Mesothelial cell of epicardium (in vitro differentiated cells): ENCODE measurements around the gene SLC30A10. TPM values are rescaled to one million over a fixed set of nuclear protein-coding genes. Genes with fewer than 3 reads are reported as not detected.

Experiments used
- DNase-seq, 2 experiments: peaks; one replicate each; pipeline ENCODE4 v3.0.0; 2021; ENCODE audit warnings: low spot score in 2 of 2; ENCODE audit not compliant: unreplicated experiment in 2 of 2
- H3K27ac Mint-ChIP-seq: 2 replicates; pipeline ENCODE4 v1.8.0; 2021; ENCODE audit warnings: mixed read lengths
- H3K27me3 Mint-ChIP-seq: 2 replicates; pipeline ENCODE4 v1.8.0; 2021; ENCODE audit warnings: low read depth, mixed read lengths
- H3K36me3 Mint-ChIP-seq: 2 replicates; pipeline ENCODE4 v1.8.0; 2021; ENCODE audit warnings: mixed read lengths
- H3K4me1 Mint-ChIP-seq: 2 replicates; pipeline ENCODE4 v1.8.0; 2021; ENCODE audit warnings: mixed read lengths
- H3K4me3 Mint-ChIP-seq: 2 replicates; pipeline ENCODE4 v1.8.0; 2021; ENCODE audit warnings: mild to moderate bottlenecking, moderate library complexity, mixed read lengths
- H3K9me3 Mint-ChIP-seq: 2 replicates; pipeline ENCODE4 v1.8.0; 2021; ENCODE audit warnings: mixed read lengths
- CTCF ChIP-seq: fragments of 200-600 bp; sonication (generic); IDR thresholded peaks from one replicate; pipeline ENCODE4 v1.5.0; 2021; ENCODE audit warnings: antibody characterized with exemption; ENCODE audit not compliant: unreplicated experiment
- total RNA-seq: library from RNA; stranded (reverse); gene quantifications from 3 replicates; pipeline ENCODE4 v1.2.1, GENCODE V29; 2021

SLC30A10 gene
- total RNA-seq, 1 donor from 2014 or later = 1.1 TPM

DNA sequence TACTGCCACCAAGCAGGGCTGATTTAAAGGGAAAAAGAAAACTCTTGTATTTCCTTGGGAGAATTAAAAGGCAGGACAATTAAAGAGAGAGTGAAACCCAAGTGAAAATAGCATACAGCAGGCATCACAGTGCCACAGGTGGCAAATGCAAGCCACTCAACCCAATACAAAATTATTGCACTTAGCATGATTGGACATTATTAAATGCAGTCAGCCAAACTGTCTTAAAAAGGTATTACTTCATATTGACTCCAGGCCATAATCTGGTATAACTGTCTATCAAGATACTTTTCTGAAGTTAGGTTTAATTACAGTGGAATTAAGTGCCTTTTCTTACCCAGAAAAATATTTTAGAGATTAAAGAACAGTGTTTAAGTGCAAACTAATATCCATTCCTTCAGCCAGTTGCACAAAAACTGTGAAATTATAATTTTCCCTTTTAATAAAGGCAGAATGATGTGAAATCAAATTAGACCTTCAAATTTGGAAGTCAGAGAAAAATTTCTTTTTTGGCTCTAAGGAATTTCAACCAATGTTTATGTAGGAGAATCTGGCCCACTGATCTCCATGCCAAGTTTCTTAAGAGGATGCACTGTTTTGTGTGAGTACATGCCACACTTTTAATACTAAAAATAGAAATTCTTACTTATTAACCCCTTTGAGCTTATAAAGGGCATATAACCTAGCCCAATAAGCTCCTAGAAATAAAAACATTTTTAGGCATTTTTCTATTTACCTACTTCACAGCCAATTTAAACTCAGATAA lies 15.2 kb downstream of the SLC30A10 start:
- H3K4me3 Mint-ChIP-seq = no peak overlapping the region
- no peaks in the 10 kb centered on the region for H3K9me3 Mint-ChIP-seq
- H3K4me1 Mint-ChIP-seq = no peaks in the 10 kb centered on the region

GRCh38 chr1:219910716-219911115 lies 17.6 kb downstream of the SLC30A10 start:
- Mint-ChIP-seq H3K9me3 (no peaks in the 10 kb centered on the region), H3K4me1 (peaks cover 2% of the 10 kb centered on the region), H3K27me3 (peaks cover 2% of the 10 kb centered on the region), H3K4me3 (no peak overlapping the region), H3K27ac (no peak overlapping the region), H3K36me3 (no peaks in the 10 kb centered on the region)
- no peak for TF ChIP-seq CTCF
- DNase-seq = no peak

More for the DNA sequence above, 15.2 kb downstream of the SLC30A10 start:
- Mint-ChIP-seq H3K36me3 (no peaks in the 10 kb centered on the region), H3K27me3 (no peaks in the 10 kb centered on the region), H3K27ac (no peak overlapping the region)
- DNase-seq = no peak
- TF ChIP-seq CTCF = no peak

GRCh38 chr1:219909476-219909875 lies 18.9 kb downstream of the SLC30A10 start:
- H3K9me3 Mint-ChIP-seq = no peaks in the 10 kb centered on the region
- DNase-seq = no peak
- peaks cover 2% of the 10 kb centered on the region for H3K4me1 Mint-ChIP-seq
- peaks cover 2% of the 10 kb centered on the region for H3K27me3 Mint-ChIP-seq
- H3K4me3 Mint-ChIP-seq = no peak overlapping the region
- no peak overlapping the region for H3K27ac Mint-ChIP-seq
- no peak for TF ChIP-seq CTCF
- no peaks in the 10 kb centered on the region for H3K36me3 Mint-ChIP-seq

GRCh38 chr1:219908170-219908569 lies 20.2 kb downstream of the SLC30A10 start:
- Mint-ChIP-seq H3K4me1 (peaks cover 2% of the 10 kb centered on the region), H3K9me3 (no peaks in the 10 kb centered on the region), H3K27ac (no peak overlapping the region), H3K36me3 (no peaks in the 10 kb centered on the region), H3K27me3 (peaks cover 2% of the 10 kb centered on the region), H3K4me3 (no peak overlapping the region)
- no peak for TF ChIP-seq CTCF
- no peak for DNase-seq

DNA sequence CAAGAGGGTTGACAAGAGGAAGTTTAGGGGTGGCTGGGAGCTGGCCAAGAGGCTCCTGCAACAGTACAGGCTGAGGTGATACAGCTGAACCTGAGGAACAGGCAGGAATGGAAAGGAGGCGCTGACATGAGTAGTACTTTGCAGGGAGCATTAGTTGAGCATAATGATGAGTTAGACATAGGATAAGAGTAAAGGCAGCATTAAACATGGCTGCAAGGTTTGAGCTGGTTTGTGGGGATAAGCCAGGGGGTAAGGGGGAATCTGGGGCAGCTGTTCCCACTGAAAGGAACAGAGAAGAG lies 20.6 kb downstream of the SLC30A10 start:
- TF ChIP-seq CTCF = no peak
- H3K36me3 Mint-ChIP-seq = no peaks in the 10 kb centered on the region
- H3K27ac Mint-ChIP-seq = no peak overlapping the region
- peaks cover 2% of the 10 kb centered on the region for H3K27me3 Mint-ChIP-seq
- H3K4me3 Mint-ChIP-seq = no peak overlapping the region
- no peak for DNase-seq
- peaks cover 2% of the 10 kb centered on the region for H3K4me1 Mint-ChIP-seq
- H3K9me3 Mint-ChIP-seq = no peaks in the 10 kb centered on the region
